ENCODE results near the gene ADAMTSL1. TPM values are rescaled to one million over a fixed set of nuclear protein-coding genes. Genes with fewer than 3 reads are reported as not detected.

The ADAMTSL1 gene
- total RNA-seq, 4 donors from 2014 or later = 21.3 to 138 (median 125) TPM

DNA sequence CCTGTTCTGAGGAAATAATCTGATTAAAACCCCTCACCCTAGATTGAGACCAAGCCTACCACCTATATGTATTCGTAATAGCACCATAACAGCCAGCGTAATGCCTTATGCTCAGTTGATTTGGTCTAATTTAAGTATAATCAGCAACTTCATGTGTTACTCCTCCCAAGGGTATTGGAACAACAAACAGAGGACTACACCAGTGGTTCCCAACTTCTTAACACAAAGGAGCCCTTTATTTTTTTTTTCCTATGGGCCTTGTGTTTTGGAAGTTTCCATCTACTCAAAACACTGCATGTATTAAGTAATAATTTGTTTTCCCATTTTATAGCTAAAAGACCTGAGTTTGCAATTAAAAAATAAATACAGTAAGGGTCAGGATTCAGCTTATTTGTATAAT is 140.7 kb downstream of the ADAMTSL1 start:
- ATAC-seq = no peak
- H3K27ac ChIP-seq = no peak overlapping the region
- WGBS, 2 donors (ENCODE audit: low coverage in 1 of 2) = 100% methylated on average over 2 of the region's 2 CpGs; no CpG with 5 or more reads in 1 of the 2 donors

DNA sequence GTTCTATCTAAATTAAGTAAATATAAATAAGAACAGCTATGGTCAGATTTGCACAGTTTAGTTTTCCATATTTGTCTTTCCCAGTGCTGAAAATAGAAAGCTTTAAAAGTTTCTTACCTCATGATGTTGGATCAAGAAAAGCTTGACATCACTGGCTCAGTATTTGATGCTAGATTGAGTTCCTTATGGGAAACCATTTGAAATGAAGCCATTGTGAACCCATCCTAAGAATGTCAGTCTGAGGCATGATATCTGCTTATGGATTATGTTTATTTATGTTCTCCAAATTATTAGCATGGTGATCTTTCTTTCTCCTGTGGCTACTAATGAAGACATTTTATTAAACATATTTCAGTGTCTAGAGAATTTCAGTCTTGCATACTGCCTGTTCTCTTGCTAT is 143.0 kb downstream of the ADAMTSL1 start:
- Histone ChIP-seq H3K27me3 (no peaks in the 10 kb centered on the region), H3K36me3 (no peaks in the 10 kb centered on the region), H3K9me3 (no peaks in the 10 kb centered on the region), H3K4me3 (no peak overlapping the region), H3K4me1 (peaks cover 0 to 17% (median 0%) of the 10 kb centered on the region in 3 donors), H3K27ac (no peak overlapping the region)
- TF ChIP-seq EP300 (IDR thresholded peaks at IDR 0.05) = no peak
- TF ChIP-seq POLR2AphosphoS5 (IDR thresholded peaks at IDR 0.05) = no peak
- TF ChIP-seq, protein P1, sequence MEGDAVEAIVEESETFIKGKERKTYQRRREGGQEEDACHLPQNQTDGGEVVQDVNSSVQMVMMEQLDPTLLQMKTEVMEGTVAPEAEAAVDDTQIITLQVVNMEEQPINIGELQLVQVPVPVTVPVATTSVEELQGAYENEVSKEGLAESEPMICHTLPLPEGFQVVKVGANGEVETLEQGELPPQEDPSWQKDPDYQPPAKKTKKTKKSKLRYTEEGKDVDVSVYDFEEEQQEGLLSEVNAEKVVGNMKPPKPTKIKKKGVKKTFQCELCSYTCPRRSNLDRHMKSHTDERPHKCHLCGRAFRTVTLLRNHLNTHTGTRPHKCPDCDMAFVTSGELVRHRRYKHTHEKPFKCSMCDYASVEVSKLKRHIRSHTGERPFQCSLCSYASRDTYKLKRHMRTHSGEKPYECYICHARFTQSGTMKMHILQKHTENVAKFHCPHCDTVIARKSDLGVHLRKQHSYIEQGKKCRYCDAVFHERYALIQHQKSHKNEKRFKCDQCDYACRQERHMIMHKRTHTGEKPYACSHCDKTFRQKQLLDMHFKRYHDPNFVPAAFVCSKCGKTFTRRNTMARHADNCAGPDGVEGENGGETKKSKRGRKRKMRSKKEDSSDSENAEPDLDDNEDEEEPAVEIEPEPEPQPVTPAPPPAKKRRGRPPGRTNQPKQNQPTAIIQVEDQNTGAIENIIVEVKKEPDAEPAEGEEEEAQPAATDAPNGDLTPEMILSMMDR (IDR thresholded peaks at IDR 0.05) = no peak
- TF ChIP-seq POLR2A (IDR thresholded peaks at IDR 0.05) = no peak
- ATAC-seq = no peak

More for the DNA sequence above, 140.7 kb downstream of the ADAMTSL1 start:
- TF ChIP-seq POLR2A (IDR thresholded peaks at IDR 0.05) = no peak
- Histone ChIP-seq H3K36me3 (no peaks in the 10 kb centered on the region), H3K27me3 (no peaks in the 10 kb centered on the region), H3K9me3 (no peaks in the 10 kb centered on the region), H3K4me1 (peaks cover 0 to 40% (median 6%) of the 10 kb centered on the region in 3 donors), H3K4me3 (no peak overlapping the region)

DNA sequence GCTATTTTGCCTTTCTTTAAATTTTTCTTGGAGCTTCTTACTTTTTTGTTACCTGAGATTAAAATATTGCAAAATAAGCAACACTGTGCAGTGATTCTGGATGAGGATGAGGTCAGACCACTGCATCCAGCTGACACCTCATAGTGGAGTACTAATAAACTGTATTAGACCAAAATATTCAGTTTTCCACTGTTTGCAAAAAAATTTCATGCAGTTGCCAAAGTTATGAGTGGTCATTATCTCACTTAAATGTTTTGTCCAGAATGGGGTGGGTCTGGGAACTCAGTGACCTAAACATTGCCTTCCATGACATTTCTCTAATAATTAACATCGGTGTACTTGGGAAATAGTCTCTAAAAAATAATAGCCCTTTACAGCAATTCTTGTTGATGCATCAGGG is 143.8 kb downstream of the ADAMTSL1 start:
- WGBS, 2 donors (ENCODE audit: low coverage in 1 of 2) = 30 to 67% methylated on average over 1 of the region's 1 CpG
- Histone ChIP-seq H3K27ac (no peak overlapping the region), H3K4me1 (peaks cover 0 to 13% (median 0%) of the 10 kb centered on the region in 3 donors), H3K4me3 (no peak overlapping the region), H3K9me3 (no peaks in the 10 kb centered on the region), H3K36me3 (no peaks in the 10 kb centered on the region), H3K27me3 (no peaks in the 10 kb centered on the region)
- ATAC-seq = no peak
- no peak for TF ChIP-seq POLR2AphosphoS5 (IDR thresholded peaks at IDR 0.05)
- TF ChIP-seq, protein P1 (IDR thresholded peaks at IDR 0.05) = no peak
- TF ChIP-seq POLR2A (IDR thresholded peaks at IDR 0.05) = no peak
- TF ChIP-seq EP300 (IDR thresholded peaks at IDR 0.05) = no peak

DNA sequence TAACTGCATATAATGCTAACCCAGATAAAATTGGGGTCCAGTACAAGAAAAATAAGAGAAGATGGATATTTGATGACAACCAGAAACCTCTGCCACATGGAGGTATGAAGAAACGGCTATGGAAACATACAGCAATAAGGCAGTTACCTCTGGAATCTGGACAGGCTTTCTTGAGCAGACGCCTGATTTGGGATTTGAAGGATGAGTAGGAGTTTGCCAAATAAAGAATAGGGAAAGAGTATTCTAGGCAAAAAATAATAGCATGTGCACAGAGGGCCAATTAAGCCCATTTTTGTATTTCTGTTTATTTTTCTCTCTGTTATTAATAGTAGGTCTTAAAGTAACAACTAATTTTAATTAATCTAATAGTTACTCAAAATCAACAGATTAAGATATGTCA is 144.9 kb downstream of the ADAMTSL1 start:
- ATAC-seq = no peak

DNA sequence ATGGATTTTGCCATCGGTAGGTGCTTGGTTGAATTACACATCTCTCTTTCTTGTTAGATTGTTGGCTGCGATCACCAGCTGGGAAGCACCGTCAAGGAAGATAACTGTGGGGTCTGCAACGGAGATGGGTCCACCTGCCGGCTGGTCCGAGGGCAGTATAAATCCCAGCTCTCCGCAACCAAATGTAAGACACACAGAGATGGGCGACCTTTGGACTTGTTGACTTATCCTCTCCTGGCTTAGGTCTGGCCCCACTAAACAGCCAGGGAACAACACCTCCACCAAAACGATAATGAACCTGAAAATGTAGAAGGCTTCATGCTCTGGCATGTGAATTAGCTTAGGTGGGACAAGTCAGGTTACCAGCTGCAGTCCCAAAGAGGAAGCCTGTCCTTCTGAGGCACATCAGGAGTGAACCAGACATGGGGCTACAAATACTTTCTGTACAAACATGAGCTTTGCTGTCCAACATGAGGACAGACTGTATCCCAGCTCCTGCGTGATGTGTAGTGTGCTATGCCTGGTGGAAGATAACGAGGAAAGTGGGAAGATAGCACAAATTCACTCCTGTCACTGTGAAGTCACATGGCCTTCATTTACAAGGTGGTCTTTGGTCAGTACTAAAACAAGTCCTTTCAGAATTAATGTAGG is 148.4 kb downstream of the ADAMTSL1 start:
- peaks cover 0 to 10% (median 0%) of the 10 kb centered on the region in 3 donors for H3K4me1 ChIP-seq
- 90 to 95% methylated on average over 3 to 10 of the region's 11 CpGs for WGBS, 2 donors (ENCODE audit: low coverage in 1 of 2)
- H3K36me3 ChIP-seq = peaks cover 0 to 3% of the 10 kb centered on the region in 2 donors
- no peaks in the 10 kb centered on the region for H3K27me3 ChIP-seq
- H3K27ac ChIP-seq = no peak overlapping the region
- no peak for ATAC-seq
- no peak overlapping the region for H3K4me3 ChIP-seq
- H3K9me3 ChIP-seq = no peaks in the 10 kb centered on the region
- TF ChIP-seq EP300 (IDR thresholded peaks at IDR 0.05) = no peak

More for the DNA sequence above, 144.9 kb downstream of the ADAMTSL1 start:
- 52 to 82% methylated on average over 2 of the region's 2 CpGs for WGBS, 2 donors (ENCODE audit: low coverage in 1 of 2)
- H3K36me3 ChIP-seq = no peaks in the 10 kb centered on the region
- peaks cover 0 to 20% (median 0%) of the 10 kb centered on the region in 3 donors for H3K4me1 ChIP-seq
- no peaks in the 10 kb centered on the region for H3K27me3 ChIP-seq
- TF ChIP-seq POLR2AphosphoS5 (IDR thresholded peaks at IDR 0.05) (no peak), POLR2A (IDR thresholded peaks at IDR 0.05) (no peak), EP300 (IDR thresholded peaks at IDR 0.05) (no peak)
- TF ChIP-seq, protein P1 (IDR thresholded peaks at IDR 0.05) = no peak
- H3K4me3 ChIP-seq = no peak overlapping the region
- H3K9me3 ChIP-seq = no peaks in the 10 kb centered on the region
- H3K27ac ChIP-seq = no peak overlapping the region
